B cell (primary cell): ENCODE measurements around the gene PRR14L. TPM values are rescaled to one million over a fixed set of nuclear protein-coding genes. Genes with fewer than 3 reads are reported as not detected.

ENCODE experiments used
- ATAC-seq: fragments of 200-7000 bp; cut with Tn5 transposase; one replicate; pipeline ENCODE4 v1.10.0; 2021; ENCODE audit warnings: low read depth, mild to moderate bottlenecking, moderate number of reproducible peaks, moderate library complexity
- CTCF ChIA-PET: fragments of 350-600 bp; sonication (Branson Sonifier 250); formaldehyde crosslinking; loops from one replicate; lab custom pipeline; 2021; ENCODE audit warnings: antibody characterized with exemption, inconsistent platforms; lab: Charles Lee
- POLR2A ChIA-PET: fragments of 350-600 bp; sonication (Branson Sonifier 250); formaldehyde crosslinking; loops from one replicate; lab custom pipeline; 2021; ENCODE audit warnings: antibody characterized with exemption; lab: Charles Lee
- DNase-seq: peaks from one replicate; pipeline ENCODE4 v3.0.0; 2013
- H2AFZ ChIP-seq: 2 replicates; pipeline ENCODE4 v1.6.1; 2012; ENCODE audit warnings: mild to moderate bottlenecking, low read depth, low read length; ENCODE audit not compliant: insufficient read depth, poor library complexity, severe bottlenecking
- H3K27ac ChIP-seq, 2 donors: 1 replicate in 1 of 2; 2 replicates in 1 of 2; pipeline ENCODE4 v1.5.1; 2012 to 2013; ENCODE audit warnings: low read length in 2 of 2, mild to moderate bottlenecking in 2 of 2, moderate library complexity in 1 of 2
- H3K27me3 ChIP-seq, 4 experiments: fragments of 200-600 bp in 1 of 4; sonication (generic) in 1 of 4; replicated peaks in 1 of 4; 1 replicate in 2 of 4; 2 replicates in 2 of 4; pipeline versions ENCODE4 v1.6.1 to v1.7.0; 2013 to 2016; ENCODE audit warnings: low read length in 3 of 4, mild to moderate bottlenecking in 2 of 4, mixed read lengths in 1 of 4, moderate library complexity in 1 of 4; ENCODE audit not compliant: insufficient read depth in 4 of 4, control insufficient read depth in 3 of 4; ENCODE audit errors: control extremely low read depth in 1 of 4
- H3K36me3 ChIP-seq, 2 experiments: replicated peaks in 1 of 2; 1 replicate in 1 of 2; 2 replicates in 1 of 2; pipeline versions ENCODE4 v1.6.1 to v1.7.1; 2013; ENCODE audit warnings: low read length in 1 of 2; ENCODE audit not compliant: insufficient read depth in 2 of 2, control insufficient read depth in 1 of 2; ENCODE audit errors: control extremely low read depth in 1 of 2, extremely low read depth in 1 of 2
- H3K4me1 ChIP-seq, 2 donors: fragments of 200-600 bp in 1 of 2; sonication (generic) in 1 of 2; 1 replicate in 1 of 2; 2 replicates in 1 of 2; pipeline versions ENCODE4 v1.5.1 to v1.6.1; 2013 to 2017; ENCODE audit warnings: low read length in 2 of 2; ENCODE audit not compliant: control insufficient read depth in 2 of 2, insufficient read depth in 2 of 2
- H3K4me2 ChIP-seq: replicated peaks from 2 replicates; pipeline ENCODE3; 2012; ENCODE audit warnings: mild to moderate bottlenecking, low read depth, low read length; ENCODE audit not compliant: poor library complexity, severe bottlenecking
- H3K4me3 ChIP-seq, 5 experiments: fragments of 200-600 bp in 1 of 5; sonication (generic) in 1 of 5; 1 replicate in 3 of 5; 2 replicates in 2 of 5; pipeline versions ENCODE4 v1.5.1 to v1.7.0; 2011 to 2016; ENCODE audit warnings: low read length in 4 of 5, mild to moderate bottlenecking in 4 of 5, low read depth in 2 of 5, control low read depth in 1 of 5, moderate library complexity in 1 of 5; ENCODE audit not compliant: insufficient read depth in 1 of 5; ENCODE audit errors: control extremely low read depth in 1 of 5, extremely low read depth in 1 of 5
- H3K79me2 ChIP-seq: fragments of 200-600 bp; sonication (generic); one replicate; pipeline ENCODE4 v1.6.0; 2016; ENCODE audit warnings: low read length; ENCODE audit not compliant: control insufficient read depth, insufficient read depth
- H3K9ac ChIP-seq: fragments of 200-600 bp; sonication (generic); 2 replicates; pipeline ENCODE4 v1.6.1; 2017; ENCODE audit warnings: mild to moderate bottlenecking, low read length, moderate library complexity
- H3K9me3 ChIP-seq, 3 donors: one replicate each; pipeline versions ENCODE4 v1.6.1 to v1.7.1; 2013; ENCODE audit warnings: low read length in 2 of 3; ENCODE audit not compliant: control insufficient read depth in 2 of 3, insufficient read depth in 1 of 3; ENCODE audit errors: control extremely low read depth in 1 of 3
- H4K20me1 ChIP-seq: 2 replicates; pipeline ENCODE4 v1.6.0; 2012; ENCODE audit warnings: mild to moderate bottlenecking, low read length; ENCODE audit not compliant: insufficient read depth, control insufficient read depth, poor library complexity, severe bottlenecking
- H3K27ac Mint-ChIP-seq: one replicate; pipeline ENCODE4 v1.8.0; 2021; ENCODE audit warnings: mixed read lengths
- H3K27me3 Mint-ChIP-seq: one replicate; pipeline ENCODE4 v1.8.0; 2021; ENCODE audit warnings: mixed read lengths
- H3K4me1 Mint-ChIP-seq: one replicate; pipeline ENCODE4 v1.8.0; 2021; ENCODE audit warnings: mixed read lengths
- H3K4me3 Mint-ChIP-seq: one replicate; pipeline ENCODE4 v1.8.0; 2021; ENCODE audit warnings: mixed read lengths
- H3K9me3 Mint-ChIP-seq: one replicate; pipeline ENCODE4 v1.8.0; 2022; ENCODE audit warnings: mixed read lengths; ENCODE audit not compliant: insufficient read depth
- EZH2 ChIP-seq: IDR thresholded peaks from 2 replicates; pipeline ENCODE4 v1.6.1; 2012; ENCODE audit warnings: borderline replicate concordance, low read depth, mild to moderate bottlenecking, moderate library complexity, low read length; ENCODE audit not compliant: insufficient read depth, poor library complexity, severe bottlenecking
- WGBS: methylation state at CpG from one replicate; pipeline ENCODE4 v1.1.5; 2013; ENCODE audit warnings: missing lambda C conversion rate; ENCODE audit not compliant: insufficient coverage; 5-methylcytosine and 5-hydroxymethylcytosine counted together
- intact Hi-C: fragments of 100-400 bp; cut with micrococcal nuclease; formaldehyde crosslinking; loops from one replicate; pipeline ENCODE4 v1.10.0; 2022
- polyA plus RNA-seq: library from polyadenylated mRNA; depleted of rRNA; stranded (reverse); fragments of >200 nt; gene quantifications from 2 replicates; pipeline ENCODE4 v1.2.3, GENCODE V29; 2012
- total RNA-seq, 2 donors: library from RNA; stranded (reverse); fragments of 120-200 nt in 1 of 2; gene quantifications; 1 replicate in 1 of 2; 2 replicates in 1 of 2; pipeline versions ENCODE4 v1.2.3 to v1.2.4, GENCODE V29; 2013 to 2022
- TF ChIP-seq, protein P1 (sequence below): fragments of 200-600 bp; IDR thresholded peaks from one replicate; pipeline ENCODE4 v1.8.0; 2022; ENCODE audit warnings: antibody characterized with exemption, mild to moderate bottlenecking

PRR14L gene
- total and polyA plus RNA-seq, 2 donors (not counting 1 experiment from before 2014, with no cell fraction given) = 8.5 to 69.6 TPM

DNA sequence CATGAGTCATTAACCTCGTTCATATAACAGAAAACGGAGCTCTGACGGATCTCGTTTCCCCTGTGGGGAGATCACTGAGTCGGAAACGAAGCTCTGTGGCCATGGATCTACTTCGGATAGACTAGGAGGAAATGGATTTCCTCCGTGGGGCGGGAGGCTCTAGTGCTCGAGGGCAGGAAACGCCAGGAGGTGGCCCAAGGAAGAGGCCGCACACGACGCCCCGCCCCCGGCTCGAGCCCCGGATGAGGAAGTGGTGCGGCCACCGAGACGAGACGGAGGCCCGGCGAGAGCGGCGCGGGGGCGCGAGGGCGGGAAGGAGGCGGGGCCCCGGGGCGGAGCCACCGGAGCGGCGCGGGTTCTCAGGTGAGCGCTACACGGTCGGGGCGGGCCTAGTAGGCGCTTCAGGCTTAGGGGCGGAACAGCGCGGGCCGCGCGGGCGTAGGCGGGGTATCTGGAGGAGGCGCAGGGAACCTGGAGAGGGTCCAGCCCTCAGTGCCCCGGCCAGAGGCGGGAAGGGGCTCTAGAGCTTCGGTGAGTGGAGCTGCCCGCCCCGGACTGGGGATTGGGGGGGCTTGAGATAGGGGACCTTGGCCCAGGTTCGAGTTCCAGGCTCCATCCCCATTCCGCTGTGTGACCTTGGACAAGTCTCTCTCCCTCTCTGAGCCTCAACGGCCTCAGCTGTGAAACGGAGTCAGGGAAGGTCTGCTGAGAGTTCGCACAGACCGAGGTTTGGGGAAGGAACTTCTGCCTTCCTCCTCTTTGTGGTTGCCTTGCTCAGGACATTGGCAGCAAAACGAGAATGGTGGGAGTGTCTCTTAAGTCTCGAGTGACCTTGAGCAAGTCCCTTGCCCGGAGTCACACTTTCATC is 3.9 kb upstream of the PRR14L start, which contains the start of gene DEPDC5:
Gene DEPDC5, plus strand, starts transcription at position 386 of the 868 bp plus-strand sequence. CDS start 903 bp downstream, outside the sequence.
- intact Hi-C loops = loop anchor here (2.0 to 5.0 kb wide), 6 partner anchors 38 to 1162 kb away; partner anchors contain the start of genes PATZ1, PES1, PIK3IP1 and RNF185
- peaks cover 36% of the 10 kb centered on the region for H3K79me2 ChIP-seq

More for the DNA sequence above, 3.9 kb upstream of the PRR14L start, which contains the start of gene DEPDC5:
- peak within 1 kb of the TSS; percentile 83 for H3K9ac ChIP-seq
- under 1% methylated on average over 62 of the region's 65 CpGs for WGBS
- peak within 1 kb of the TSS; percentile 92 to 96 for H3K27ac ChIP-seq
- POLR2A ChIA-PET = interaction anchor here (0.5 to 1.0 kb wide), 5 partner anchors 13 to 260 kb away, joined by 3 to 7 read pairs (median 5); partner anchors contain the start of gene PISD
- no peaks in the 10 kb centered on the region for H4K20me1 ChIP-seq
- H3K36me3 ChIP-seq = peaks cover 0 to 11% of the 10 kb centered on the region in 2 experiments
- H2AFZ ChIP-seq = peak within 1 kb of the TSS; percentile 87
- DNase-seq = peak; percentile 98
- Mint-ChIP-seq H3K27me3 (no peaks in the 10 kb centered on the region), H3K9me3 (no peaks in the 10 kb centered on the region), H3K4me1 (peaks cover 44% of the 10 kb centered on the region), H3K27ac (peak within 1 kb of the TSS; percentile 100), H3K4me3 (peak within 1 kb of the TSS; percentile 99)
- H3K4me1 ChIP-seq = peaks cover 31 to 35% of the 10 kb centered on the region in 2 donors
- H3K4me2 ChIP-seq = peak within 1 kb of the TSS; percentile 87
- TF ChIP-seq, protein P1, sequence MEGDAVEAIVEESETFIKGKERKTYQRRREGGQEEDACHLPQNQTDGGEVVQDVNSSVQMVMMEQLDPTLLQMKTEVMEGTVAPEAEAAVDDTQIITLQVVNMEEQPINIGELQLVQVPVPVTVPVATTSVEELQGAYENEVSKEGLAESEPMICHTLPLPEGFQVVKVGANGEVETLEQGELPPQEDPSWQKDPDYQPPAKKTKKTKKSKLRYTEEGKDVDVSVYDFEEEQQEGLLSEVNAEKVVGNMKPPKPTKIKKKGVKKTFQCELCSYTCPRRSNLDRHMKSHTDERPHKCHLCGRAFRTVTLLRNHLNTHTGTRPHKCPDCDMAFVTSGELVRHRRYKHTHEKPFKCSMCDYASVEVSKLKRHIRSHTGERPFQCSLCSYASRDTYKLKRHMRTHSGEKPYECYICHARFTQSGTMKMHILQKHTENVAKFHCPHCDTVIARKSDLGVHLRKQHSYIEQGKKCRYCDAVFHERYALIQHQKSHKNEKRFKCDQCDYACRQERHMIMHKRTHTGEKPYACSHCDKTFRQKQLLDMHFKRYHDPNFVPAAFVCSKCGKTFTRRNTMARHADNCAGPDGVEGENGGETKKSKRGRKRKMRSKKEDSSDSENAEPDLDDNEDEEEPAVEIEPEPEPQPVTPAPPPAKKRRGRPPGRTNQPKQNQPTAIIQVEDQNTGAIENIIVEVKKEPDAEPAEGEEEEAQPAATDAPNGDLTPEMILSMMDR = no peak
- no peak for TF ChIP-seq EZH2
- peak; percentile 72 for ATAC-seq
- H3K4me3 ChIP-seq = peak within 1 kb of the TSS; percentile 68 to 90 (median 88)
- H3K9me3 ChIP-seq = no peaks in the 10 kb centered on the region
- no peaks in the 10 kb centered on the region for H3K27me3 ChIP-seq
- CTCF ChIA-PET = interaction anchor here (0.6 to 1.4 kb wide), 3 partner anchors 77 to 216 kb away, joined by 3 to 5 read pairs (median 3); partner anchors contain the start of gene PISD
